Stimulated activated naive CD4-positive, alpha-beta T cell treated with Interleukin-2 at 50 U/mL for 16 hours (primary cell): Measurements from ENCODE around the gene FIZ1.

ENCODE experiments used
- DNase-seq: peaks from one replicate; lab custom pipeline; 2025; lab: John Stamatoyannopoulos, UW

FIZ1 gene

DNA sequence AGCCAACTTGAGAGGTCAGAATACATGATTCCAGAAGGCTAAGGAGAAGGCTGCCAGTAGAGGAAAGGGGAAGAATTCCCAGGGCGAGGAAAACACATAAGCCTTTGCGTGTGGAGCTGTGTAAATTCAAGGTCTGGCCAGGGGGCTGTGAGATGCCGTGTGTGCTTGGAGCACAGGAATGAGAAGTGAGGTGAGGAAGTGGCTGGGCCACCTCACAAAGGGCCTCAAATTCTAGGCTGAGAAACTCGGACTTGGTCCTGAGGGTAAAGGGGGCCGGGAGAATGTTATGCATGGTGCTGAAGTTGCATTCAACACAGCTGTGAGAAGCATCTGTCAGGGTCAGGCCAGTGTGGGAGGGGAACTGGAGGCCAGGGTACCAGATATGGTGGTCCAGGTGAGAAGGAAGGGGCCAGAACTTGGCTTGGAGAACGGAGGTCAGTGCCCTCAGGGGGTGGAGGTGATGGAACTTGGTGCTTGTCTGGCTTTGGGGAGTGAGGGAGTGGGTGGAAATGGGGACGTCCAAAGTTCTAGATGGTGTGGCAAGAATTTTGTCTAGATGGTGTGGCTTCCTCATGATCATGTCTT lies 36.6 kb upstream of the FIZ1 start:
- no peak for DNase-seq

DNA sequence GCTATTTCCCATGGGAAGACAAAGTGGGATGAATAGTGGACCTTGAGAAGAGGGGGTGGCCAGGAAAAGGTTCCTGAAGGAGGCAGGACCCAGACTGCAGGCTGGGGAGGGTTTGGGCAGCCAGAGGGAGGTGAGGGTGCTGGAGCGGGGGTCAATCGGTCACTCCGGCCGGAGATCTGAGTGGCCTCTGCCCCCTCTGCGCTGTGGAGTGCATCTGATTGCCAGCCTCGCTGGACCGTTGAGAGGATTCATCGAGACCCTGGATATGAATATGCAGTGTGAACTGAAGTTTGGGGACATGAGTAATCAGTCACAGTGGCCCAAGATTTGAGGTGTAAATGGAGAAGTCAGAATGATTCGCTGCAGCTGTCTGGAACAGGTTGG lies 36.0 kb upstream of the FIZ1 start:
- no peak for DNase-seq

DNA sequence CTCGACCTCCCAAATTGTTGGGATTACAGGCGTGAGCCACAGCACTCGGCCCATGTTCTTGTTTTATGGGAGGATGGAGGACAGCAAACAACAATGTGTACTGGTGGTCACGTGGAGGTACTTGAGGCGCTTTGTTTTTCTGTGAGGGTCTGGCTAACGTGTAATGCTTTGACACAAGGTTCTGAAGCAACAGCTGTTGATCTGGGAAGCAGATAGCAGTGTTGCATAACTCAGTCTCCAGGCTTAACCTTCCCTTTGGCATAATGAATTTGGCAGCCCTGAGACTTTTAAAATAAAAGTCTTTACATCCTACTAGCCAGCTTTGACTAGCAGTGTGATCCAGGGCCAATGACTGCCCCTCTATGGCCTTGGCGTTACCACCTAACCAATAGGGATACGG lies 34.5 kb upstream of the FIZ1 start:
- no peak for DNase-seq

DNA sequence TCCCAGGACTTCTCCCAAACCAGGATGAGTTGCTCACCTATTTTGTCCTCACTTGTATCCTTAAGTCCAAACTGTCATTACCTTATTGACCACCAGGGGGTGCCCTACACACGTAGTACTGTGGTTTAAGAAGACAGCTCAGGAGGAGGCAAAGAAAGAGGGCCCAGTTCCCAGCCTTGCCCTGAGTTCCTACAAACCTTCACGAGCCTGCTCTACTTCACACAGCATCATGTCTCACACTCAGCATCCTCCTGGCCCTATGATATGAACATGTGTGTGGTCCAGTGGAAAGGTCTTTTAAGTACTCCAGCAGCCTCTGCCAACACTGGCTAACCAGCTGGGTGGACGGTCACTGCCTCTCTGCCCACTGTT lies 33.1 kb upstream of the FIZ1 start:
- peak; percentile 71 for DNase-seq

DNA sequence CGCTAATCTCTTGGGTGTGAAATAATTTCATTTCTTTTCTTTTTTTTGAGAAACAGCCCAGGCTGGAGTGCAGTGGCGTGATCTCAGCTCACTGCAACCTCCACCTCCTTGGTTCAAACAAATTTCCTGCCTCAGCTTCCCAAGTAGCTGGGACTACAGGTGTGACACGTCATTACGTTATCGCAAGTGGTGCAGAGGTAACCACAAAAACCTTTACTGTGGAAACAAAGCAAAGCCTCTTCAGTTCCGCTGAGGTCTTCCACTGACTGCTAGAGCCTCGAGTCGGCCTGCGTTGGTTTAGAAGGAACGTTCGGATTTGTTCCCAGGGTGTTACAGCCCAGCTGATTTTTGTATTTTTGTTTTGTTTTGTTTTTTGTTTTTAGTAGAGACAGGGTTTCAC lies 27.0 kb upstream of the FIZ1 start:
- peak; percentile 44 for DNase-seq

DNA sequence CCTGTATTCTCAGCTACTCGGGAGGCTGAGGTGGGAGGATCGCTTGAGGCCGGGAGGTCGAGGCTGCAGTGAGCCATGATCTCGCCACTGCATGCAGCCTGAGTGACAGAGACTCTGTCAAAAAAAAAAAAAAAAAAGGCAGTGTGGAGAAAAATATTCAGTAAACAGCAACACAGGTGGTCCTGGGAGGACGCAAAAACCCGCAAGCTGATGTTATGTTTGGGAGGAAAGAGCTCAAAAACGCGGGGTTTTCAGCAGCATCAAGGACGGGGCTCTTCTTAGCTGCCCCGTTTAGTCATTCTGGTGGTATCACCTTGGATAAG lies 25.6 kb upstream of the FIZ1 start:
- no peak for DNase-seq

DNA sequence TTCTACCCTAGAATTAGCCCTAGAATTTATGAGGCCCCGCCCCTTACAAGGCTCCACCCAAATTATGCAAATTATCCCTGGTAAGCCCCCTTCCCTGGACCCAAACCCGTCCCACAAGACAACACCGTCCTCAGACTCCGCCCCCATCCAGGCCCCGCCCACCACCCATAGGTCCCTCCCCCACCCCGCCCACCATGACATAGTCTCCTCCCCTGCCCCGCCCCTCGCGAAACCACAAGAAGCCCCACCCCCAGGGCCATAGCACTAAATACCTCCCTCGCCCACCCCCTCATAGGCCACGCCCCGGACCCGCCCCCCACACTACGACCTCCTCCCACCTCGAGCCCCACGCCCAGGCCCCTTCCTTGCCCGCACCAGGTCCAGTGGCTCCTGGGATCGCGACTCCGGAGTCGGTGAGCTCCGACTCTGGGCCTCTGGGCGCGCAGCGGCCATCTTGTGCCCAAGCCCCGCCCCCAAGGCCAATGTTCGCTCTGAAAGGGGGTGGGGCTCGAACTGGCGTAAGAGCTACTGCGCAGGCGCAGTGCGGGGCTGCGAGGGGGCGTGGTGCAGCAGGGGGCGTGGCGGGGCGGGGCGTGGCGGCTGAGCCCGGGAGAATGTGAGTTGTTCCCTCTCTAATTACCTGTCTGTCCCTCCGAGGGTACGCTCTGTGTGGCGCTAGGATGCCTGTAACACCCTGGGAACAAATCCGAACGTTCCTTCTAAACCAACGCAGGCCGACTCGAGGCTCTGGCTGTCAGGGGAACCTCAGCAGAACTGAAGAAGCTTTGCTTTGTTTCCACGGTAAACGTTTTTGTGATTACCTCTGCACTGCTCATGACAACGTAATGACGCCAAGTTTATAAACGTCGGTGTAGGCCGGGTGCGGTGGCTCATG lies 25.0 kb upstream of the FIZ1 start, which contains the start of gene ZNF784:
Gene ZNF784 (minus strand): TSS at position 458 of the 895 bp plus-strand sequence. CDS start 5 bp downstream, at position 453.
- peak; percentile 89 for DNase-seq

DNA sequence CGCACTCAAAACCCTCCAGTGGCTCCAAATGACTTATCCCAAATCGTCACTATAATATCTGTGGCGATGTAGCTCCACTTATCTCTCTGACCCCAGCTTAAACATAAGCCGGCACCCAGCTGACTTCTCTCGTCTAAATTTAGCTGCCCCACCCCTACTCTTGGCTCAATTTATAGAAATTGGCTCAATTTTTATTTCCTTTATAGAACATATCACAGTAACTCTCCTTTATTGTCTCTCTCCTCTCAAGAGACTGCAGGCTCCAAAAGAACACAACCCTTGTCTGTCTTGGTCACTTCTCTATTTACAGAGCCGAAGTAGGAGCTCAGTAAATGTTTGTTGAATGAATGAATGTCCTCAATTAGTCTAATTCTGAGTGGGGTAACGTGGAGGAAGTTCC lies 24.2 kb upstream of the FIZ1 start:
- no peak for DNase-seq

DNA sequence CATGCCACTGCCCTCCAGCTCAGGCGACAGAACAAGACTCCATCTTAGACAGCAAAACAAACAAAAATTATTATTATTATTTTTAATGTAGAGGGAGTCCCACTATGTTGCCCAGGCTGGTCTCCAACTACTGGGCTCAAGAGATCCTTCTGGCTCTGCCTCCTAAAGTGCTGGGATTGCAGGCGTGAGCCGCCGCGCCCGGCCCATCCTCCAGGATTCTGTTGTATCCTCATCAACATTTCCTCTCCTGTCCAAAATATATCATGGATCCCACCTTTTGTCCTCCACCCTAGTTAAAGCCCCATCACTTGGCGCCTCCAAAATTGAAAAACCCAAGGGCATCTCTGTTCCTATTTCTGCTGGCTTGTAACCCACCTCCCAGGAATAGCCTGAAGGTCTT lies 23.8 kb upstream of the FIZ1 start:
- no peak for DNase-seq

DNA sequence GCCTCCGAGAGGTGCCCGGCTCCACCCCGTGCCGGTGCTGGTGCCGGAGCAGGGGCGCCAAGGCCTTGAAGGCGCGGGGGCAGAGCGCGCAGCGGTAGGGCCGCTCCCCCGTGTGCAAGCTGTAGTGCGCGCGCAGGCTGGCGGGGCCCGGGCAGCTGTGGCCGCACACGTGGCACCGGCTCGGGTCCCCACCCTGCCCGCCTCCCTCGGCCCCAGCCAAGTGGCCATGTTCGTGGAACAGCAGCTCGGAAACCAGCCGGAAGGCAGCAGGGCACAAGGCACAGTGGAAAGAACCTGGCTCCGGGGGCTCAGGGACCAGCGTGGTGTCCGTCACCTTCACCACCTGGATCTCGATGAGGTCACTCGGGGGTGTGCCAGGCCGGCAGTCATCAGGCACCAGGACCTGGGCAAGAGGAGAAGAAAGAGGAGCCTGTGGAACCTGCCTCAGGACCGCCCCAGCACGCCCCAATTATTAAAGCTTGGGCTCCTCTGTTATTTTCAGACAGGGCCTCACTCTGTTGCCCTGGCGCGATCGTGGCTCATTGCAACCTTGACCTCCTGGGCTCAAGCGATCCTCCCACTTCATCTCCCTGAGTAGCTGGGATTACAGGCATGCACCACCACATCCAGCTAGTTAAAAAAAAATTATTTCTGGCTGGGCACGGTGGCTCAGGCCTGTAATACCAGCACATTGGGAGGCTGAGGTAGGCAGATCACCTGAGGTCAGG lies 23.1 kb upstream of the FIZ1 start:
- no peak for DNase-seq

DNA sequence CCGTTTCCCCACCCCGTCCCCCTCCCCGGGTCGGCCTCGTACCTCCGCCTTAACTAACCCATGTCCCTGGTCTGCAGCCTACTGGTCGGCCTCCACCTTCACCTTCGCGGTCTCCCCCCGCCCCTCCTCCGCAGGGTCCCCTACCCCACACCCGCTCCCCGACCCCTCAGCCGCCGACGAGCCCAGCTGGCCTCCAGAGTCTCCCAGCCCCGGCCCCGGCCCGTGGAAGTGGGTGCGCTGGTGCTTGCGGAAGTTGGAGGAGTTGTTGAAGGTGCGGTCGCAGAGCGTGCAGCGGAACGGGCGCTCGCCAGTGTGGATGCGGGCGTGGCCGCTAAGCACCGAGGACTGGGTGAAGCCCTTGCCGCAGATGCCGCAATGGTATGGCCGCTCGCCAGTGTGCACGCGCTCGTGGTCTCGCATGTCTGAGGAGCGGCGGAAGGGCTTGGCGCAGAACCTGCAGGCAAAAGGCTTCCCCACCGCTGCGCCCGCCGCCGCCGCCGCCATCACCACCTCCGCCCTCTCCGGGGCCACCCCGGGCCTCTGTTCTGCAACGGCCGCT lies 22.4 kb upstream of the FIZ1 start:
- no peak for DNase-seq

DNA sequence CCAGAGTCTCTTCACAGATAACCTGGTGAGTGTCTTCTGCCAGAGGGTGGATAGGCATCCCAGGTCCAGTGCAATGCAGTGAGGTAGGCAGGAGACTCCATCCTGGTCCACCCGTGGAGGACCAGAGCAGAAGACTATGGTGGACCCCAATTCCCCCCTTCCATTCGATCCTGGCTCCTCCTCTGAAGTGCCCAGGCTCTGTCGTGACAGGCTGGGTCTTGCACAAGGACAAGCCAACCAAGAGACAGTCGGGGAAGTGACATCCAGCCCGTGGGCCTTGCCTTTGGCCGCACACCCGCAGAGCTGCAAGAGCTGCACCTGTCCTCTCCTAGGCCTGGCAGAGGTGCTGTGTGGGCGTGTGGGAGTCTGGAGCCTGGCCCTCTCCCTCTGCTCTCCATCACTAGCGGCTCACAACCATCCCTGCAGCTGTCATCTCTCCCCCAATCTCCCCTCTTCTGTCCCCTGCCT lies 21.9 kb upstream of the FIZ1 start:
- no peak for DNase-seq

DNA sequence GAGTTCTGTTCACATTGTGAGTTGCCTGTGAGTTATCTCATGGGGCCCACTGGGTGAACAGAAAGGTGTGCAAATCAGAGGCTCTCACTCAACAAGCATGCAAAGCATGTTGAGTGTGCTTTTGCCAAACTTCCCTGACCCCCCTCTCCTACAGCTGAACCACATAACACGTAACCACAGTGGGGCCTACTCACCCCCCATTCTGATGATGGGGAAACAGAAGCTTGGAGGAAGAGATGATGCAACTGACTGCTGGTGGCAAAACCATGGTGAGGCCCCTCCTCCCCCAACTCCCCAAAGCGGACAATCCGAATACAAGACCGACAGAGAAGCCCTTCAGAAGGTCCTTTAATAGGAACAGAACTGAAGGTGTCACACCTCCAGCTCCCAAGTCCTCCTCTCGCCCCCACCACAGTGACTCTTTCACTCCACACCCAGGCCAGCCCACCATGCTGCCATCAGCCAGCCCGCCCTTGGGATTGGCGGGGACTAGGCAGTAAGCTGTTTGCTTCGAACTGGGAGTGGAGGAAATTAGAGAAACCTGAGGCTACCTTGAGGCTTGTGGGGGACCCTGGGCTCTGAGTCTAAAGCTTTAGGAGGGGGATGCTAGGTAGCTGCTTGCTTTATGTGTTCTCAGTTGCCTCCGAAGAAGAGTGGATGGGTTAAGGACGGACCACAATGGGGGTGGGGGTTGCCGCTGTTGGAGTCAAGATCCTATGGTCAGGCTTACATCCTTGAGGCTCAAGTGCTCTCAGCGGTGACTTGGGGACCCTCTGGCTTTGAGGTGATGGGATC lies 21.3 kb upstream of the FIZ1 start:
- DNase-seq: no peak

DNA sequence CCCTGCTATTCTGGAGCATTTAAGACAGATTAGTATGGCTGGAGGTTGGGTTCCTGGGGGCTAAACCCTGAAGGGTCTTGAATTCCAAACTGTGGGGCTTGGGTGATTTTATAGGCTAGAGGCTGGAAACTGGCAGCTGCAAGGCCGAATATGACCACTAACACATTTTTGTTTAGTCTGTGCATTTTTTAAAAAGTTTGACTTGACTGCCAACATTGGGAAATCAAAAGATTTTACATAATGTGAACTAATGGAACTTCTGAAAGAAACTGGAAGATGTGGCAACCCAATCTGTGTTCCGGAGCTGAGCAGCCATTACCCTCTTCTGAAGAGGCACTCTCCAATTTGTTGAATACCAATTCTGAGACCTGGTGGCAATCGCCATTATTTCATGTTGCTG lies 20.0 kb upstream of the FIZ1 start:
- DNase-seq: no peak

DNA sequence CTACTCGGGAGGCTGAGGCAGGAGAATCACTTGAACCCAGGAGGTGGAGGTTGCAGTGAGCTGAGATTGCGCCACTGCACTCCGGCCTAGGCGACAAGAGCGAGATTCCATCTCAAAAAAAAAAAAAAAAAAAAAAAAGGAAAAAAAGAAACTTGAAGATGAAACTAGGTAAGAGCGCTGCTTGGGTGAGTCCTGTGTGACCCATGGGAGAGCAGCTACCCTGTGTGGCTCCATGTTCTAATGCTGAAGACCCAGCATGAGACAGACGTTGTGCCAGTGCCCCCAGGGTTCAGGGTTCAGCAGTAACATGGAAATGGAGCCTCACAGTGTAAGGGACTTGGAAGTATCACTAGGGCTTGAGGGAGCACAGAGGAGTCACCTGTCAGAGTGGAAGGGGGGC lies 19.1 kb upstream of the FIZ1 start:
- DNase-seq: no peak

DNA sequence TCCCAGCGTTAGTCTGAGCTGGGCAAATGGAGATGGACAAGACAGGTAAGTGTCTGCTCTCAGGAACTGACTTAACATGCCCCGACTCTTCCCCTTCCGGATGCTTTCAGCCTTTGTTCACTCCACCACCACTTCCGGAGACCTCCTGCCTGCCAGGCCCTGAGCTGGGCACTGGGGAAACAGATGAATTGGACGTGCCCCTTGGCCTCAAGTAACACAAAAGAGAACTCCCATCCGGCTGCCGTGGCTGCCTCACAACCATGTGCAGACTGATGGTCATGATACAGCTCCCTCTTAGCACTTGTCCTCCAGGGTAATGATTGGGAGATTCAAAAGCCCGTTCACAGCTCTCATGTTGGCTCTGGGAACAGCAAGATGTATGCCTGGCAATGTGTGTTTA lies 18.1 kb upstream of the FIZ1 start:
- no peak for DNase-seq

DNA sequence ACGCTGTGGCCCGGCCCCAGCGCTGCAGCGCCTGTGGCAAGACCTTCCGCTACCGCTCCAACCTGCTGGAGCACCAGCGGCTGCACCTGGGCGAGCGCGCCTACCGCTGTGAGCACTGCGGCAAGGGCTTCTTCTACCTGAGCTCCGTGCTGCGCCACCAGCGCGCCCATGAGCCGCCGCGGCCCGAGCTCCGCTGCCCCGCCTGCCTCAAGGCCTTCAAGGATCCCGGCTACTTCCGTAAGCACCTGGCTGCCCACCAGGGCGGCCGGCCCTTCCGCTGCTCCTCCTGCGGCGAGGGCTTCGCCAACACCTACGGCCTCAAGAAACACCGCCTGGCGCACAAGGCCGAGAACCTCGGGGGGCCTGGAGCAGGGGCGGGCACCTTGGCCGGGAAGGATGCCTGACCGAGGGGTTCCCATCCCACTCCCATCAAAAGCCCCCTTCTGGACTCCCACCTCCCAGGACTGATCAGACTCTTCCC lies 17.1 kb upstream of the FIZ1 start:
- DNase-seq: no peak

DNA sequence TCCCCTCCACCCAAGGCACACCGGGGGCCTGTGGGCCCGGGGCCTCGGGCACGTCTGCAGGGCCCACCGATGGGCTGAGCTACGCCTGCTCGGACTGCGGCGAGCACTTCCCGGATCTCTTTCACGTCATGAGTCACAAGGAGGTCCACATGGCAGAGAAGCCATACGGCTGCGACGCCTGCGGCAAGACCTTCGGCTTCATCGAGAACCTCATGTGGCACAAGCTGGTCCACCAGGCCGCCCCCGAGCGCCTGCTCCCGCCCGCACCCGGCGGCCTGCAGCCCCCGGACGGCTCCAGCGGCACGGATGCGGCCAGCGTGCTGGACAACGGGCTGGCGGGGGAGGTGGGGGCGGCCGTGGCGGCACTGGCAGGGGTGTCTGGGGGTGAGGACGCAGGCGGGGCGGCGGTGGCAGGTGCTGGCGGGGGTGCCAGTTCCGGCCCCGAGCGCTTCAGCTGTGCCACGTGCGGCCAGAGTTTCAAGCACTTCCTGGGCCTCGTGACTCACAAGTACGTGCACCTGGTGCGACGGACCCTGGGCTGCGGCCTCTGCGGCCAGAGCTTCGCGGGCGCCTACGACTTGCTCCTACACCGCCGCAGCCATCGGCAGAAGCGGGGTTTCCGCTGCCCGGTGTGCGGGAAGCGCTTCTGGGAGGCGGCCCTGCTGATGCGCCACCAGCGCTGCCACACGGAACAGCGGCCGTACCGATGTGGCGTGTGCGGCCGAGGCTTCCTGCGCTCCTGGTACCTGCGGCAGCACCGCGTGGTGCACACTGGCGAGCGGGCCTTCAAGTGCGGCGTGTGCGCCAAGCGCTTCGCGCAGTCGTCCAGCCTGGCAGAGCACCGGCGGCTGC lies 16.5 kb upstream of the FIZ1 start:
- DNase-seq: no peak

DNA sequence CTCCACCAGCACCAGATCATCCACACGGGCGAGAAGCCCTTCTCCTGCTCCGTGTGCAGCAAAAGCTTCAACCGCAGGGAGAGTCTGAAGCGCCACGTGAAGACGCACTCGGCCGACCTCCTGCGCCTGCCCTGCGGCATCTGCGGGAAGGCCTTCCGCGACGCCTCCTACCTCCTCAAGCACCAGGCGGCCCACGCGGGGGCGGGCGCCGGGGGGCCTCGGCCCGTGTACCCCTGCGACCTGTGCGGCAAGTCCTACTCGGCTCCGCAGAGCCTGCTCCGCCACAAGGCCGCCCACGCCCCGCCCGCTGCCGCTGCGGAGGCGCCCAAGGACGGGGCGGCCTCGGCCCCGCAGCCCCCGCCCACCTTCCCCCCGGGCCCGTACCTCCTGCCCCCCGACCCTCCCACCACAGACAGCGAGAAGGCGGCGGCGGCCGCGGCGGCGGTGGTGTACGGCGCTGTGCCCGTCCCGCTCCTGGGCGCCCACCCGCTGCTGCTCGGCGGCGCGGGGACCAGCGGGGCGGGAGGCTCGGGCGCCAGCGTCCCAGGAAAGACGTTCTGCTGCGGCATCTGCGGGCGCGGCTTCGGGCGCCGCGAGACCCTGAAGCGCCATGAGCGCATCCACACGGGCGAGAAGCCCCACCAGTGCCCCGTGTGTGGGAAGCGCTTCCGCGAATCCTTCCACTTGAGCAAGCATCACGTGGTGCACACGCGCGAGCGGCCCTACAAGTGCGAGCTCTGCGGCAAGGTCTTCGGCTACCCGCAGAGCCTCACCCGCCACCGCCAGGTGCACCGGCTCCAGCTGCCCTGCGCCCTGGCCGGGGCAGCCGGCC lies 15.6 kb upstream of the FIZ1 start:
- no peak for DNase-seq
